HL-60 (cell line): Measurements from ENCODE around the gene TP53INP2.

Experiments
- DNase-seq, 2 experiments: peaks; one replicate each; pipeline ENCODE4 v3.0.0-alpha.2; 2010 to 2020; ENCODE audit warnings: low read depth in 1 of 2, low spot score in 1 of 2
- H3K27ac ChIP-seq: fragments of 250-450 bp; sonication (Bioruptor Pico); replicated peaks from 2 replicates; pipeline ENCODE4 v1.5.1; 2020; ENCODE audit warnings: mild to moderate bottlenecking, moderate library complexity
- H3K27me3 ChIP-seq: fragments of 250-450 bp; sonication (Bioruptor Pico); 2 replicates; pipeline ENCODE4 v1.5.1; 2021; ENCODE audit warnings: mild to moderate bottlenecking, moderate library complexity; ENCODE audit not compliant: insufficient read depth, poor library complexity, severe bottlenecking
- H3K4me3 ChIP-seq: replicated peaks from 2 replicates; pipeline ENCODE4 v1.5.1; 2011; ENCODE audit warnings: mild to moderate bottlenecking, control low read depth, low read length; ENCODE audit not compliant: insufficient read depth
- CTCF ChIP-seq: IDR thresholded peaks from one replicate; pipeline ENCODE4 v1.5.1; 2011; ENCODE audit warnings: low read length, control low read depth, inconsistent platforms; ENCODE audit not compliant: insufficient read depth
- GABPA ChIP-seq: IDR thresholded peaks from 2 replicates; pipeline ENCODE4 v1.6.1; 2012; ENCODE audit warnings: low read depth
- POLR2AphosphoS5 ChIP-seq: IDR thresholded peaks from 2 replicates; pipeline ENCODE4 v1.6.1; 2012; ENCODE audit warnings: low read depth
- REST ChIP-seq: IDR thresholded peaks from 2 replicates; pipeline ENCODE4 v1.6.1; 2012; ENCODE audit warnings: low read depth; ENCODE audit not compliant: insufficient replicate concordance
- SPI1 ChIP-seq: IDR thresholded peaks from 2 replicates; pipeline ENCODE4 v1.6.1; 2012; ENCODE audit warnings: low read depth, mild to moderate bottlenecking, borderline replicate concordance

Gene TP53INP2

GRCh38 chr20:34748709-34749108, 44.6 kb downstream of the TP53INP2 start:
- TF ChIP-seq SPI1 (no peak), REST (no peak), GABPA (no peak), POLR2AphosphoS5 (no peak), CTCF (no peak)
- DNase-seq: no peak
- Histone ChIP-seq H3K27me3 (no peaks in the 10 kb centered on the region), H3K4me3 (no peak overlapping the region), H3K27ac (no peak overlapping the region)

GRCh38 chr20:34750484-34750883, 46.3 kb downstream of the TP53INP2 start:
- no peak overlapping the region for H3K4me3 ChIP-seq
- no peak overlapping the region for H3K27ac ChIP-seq
- DNase-seq: no peak
- no peaks in the 10 kb centered on the region for H3K27me3 ChIP-seq
- TF ChIP-seq REST (no peak), GABPA (no peak), SPI1 (no peak), CTCF (no peak), POLR2AphosphoS5 (no peak)

- no peak for TF ChIP-seq REST
- no peak for TF ChIP-seq GABPA
- no peak for TF ChIP-seq CTCF
- no peak for TF ChIP-seq SPI1
- no peak for TF ChIP-seq POLR2AphosphoS5
- Histone ChIP-seq H3K27me3 (no peaks in the 10 kb centered on the region), H3K4me3 (no peak overlapping the region), H3K27ac (no peak overlapping the region)
- DNase-seq: no peak
Measured at GRCh38 chr20:34751453-34751852, 47.3 kb downstream of the TP53INP2 start.
